Measurements from ENCODE around the gene CDC14B.

DNA sequence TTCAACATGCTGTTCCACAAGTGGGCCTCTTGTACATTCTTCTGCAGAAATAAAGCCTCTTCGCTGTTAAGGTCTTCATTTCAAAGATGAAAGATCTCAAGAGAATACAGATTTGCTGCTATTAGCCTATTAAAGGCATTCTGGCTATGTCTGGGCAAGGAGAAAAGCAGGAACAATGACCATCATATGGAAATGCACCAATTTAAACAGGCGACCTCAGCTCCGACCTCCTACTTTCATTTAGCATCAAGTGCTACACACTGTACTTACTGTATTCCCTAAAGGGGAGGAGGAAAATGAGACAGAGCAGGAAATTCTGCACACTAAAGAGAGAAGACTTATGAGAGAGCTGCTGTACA is 104.9 kb downstream of the CDC14B start:
- TF ChIP-seq POLR2AphosphoS5 (IDR thresholded peaks at IDR 0.05; ENCODE audit: low read depth), result no peak
- TF ChIP-seq, protein P1, sequence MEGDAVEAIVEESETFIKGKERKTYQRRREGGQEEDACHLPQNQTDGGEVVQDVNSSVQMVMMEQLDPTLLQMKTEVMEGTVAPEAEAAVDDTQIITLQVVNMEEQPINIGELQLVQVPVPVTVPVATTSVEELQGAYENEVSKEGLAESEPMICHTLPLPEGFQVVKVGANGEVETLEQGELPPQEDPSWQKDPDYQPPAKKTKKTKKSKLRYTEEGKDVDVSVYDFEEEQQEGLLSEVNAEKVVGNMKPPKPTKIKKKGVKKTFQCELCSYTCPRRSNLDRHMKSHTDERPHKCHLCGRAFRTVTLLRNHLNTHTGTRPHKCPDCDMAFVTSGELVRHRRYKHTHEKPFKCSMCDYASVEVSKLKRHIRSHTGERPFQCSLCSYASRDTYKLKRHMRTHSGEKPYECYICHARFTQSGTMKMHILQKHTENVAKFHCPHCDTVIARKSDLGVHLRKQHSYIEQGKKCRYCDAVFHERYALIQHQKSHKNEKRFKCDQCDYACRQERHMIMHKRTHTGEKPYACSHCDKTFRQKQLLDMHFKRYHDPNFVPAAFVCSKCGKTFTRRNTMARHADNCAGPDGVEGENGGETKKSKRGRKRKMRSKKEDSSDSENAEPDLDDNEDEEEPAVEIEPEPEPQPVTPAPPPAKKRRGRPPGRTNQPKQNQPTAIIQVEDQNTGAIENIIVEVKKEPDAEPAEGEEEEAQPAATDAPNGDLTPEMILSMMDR (IDR thresholded peaks at IDR 0.05; ENCODE audit: insufficient read depth, low read length), result no peak
- TF ChIP-seq GABPA (IDR thresholded peaks at IDR 0.05; ENCODE audit: low read depth), result no peak

Measured in HL-60 (cell line).